SK-N-SH (cell line): Measurements from ENCODE around the gene DNAJC18. TPM values are rescaled to one million over a fixed set of nuclear protein-coding genes. Genes with fewer than 3 reads are reported as not detected.
A peak's percentile ranks its signal among the peaks of the same experiment; 100 is the strongest.

Experiments used
- CTCF ChIA-PET: fragments of 300-600, 350-600 bp; formaldehyde crosslinking; extraction: SDS; loops from one replicate; lab custom pipeline; 2021; lab: Yijun Ruan, JAX
- POLR2A ChIA-PET: fragments of 350-600 bp; sonication (Branson Sonifier 250); formaldehyde crosslinking; extraction: SDS; loops from one replicate; lab custom pipeline; 2020; ENCODE audit warnings: antibody characterized with exemption, inconsistent platforms; lab: Yijun Ruan, JAX
- DNase-seq: peaks from one replicate; pipeline ENCODE4 v3.0.0; 2012
- H2AFZ ChIP-seq: fragments of 200-600 bp; sonication (generic); 2 replicates; pipeline ENCODE4 v1.8.1; 2016; ENCODE audit warnings: antibody characterized with exemption, mild to moderate bottlenecking, low read depth
- H3F3A ChIP-seq: fragments of 200-600 bp; sonication (generic); replicated peaks from 2 replicates; pipeline ENCODE3; 2016; ENCODE audit warnings: antibody characterized with exemption, mild to moderate bottlenecking; ENCODE audit not compliant: insufficient read depth
- H3K27ac ChIP-seq, 2 experiments: fragments of 200-500 bp in 1 of 2; fragments of 200-600 bp in 1 of 2; sonication (Bioruptor generic) in 1 of 2; sonication (generic), shearing (Covaris generic) in 1 of 2; 2 replicates each; pipeline versions ENCODE4 v1.5.1 to v1.6.1; 2014 to 2016; ENCODE audit warnings: low read depth in 2 of 2, inconsistent platforms in 1 of 2, low read length in 1 of 2, mild to moderate bottlenecking in 1 of 2, mixed read lengths in 1 of 2
- H3K27me3 ChIP-seq: fragments of 200-600 bp; sonication (generic), shearing (Covaris generic); 2 replicates; pipeline ENCODE4 v1.6.1; 2016; ENCODE audit warnings: mixed run types; ENCODE audit not compliant: insufficient read depth
- H3K36me3 ChIP-seq, 2 experiments: fragments of 200-500 bp in 1 of 2; fragments of 200-600 bp in 1 of 2; sonication (Bioruptor generic) in 1 of 2; sonication (generic) in 1 of 2; replicated peaks in 1 of 2; 2 replicates each; pipeline versions ENCODE3 to v1.5.1; 2014 to 2016; ENCODE audit warnings: low read length in 1 of 2, mild to moderate bottlenecking in 1 of 2; ENCODE audit not compliant: insufficient read depth in 2 of 2, control insufficient read depth in 1 of 2
- H3K4me1 ChIP-seq, 2 experiments: fragments of 200-500 bp in 1 of 2; fragments of 200-600 bp in 1 of 2; sonication (Bioruptor generic) in 1 of 2; sonication (generic), shearing (Covaris generic) in 1 of 2; 2 replicates each; pipeline versions ENCODE4 v1.5.1 to v1.6.1; 2014 to 2016; ENCODE audit warnings: low read depth in 1 of 2, low read length in 1 of 2, mixed run types in 1 of 2; ENCODE audit not compliant: insufficient read depth in 2 of 2, control insufficient read depth in 1 of 2
- H3K4me2 ChIP-seq: fragments of 200-600 bp; sonication (generic), shearing (Covaris generic); 2 replicates; pipeline ENCODE4 v1.6.1; 2017; ENCODE audit warnings: mixed run types
- H3K4me3 ChIP-seq, 2 experiments: fragments of 200-500 bp in 1 of 2; fragments of 200-600 bp in 1 of 2; sonication (Bioruptor generic) in 1 of 2; sonication (generic), shearing (Covaris generic) in 1 of 2; 2 replicates each; pipeline versions ENCODE4 v1.5.1 to v1.8.1; 2014 to 2016; ENCODE audit warnings: low read depth in 2 of 2, inconsistent platforms in 1 of 2, low read length in 1 of 2, mild to moderate bottlenecking in 1 of 2, mixed read lengths in 1 of 2, moderate library complexity in 1 of 2
- H3K79me2 ChIP-seq: fragments of 200-600 bp; sonication (generic); 2 replicates; pipeline ENCODE4 v1.8.1; 2017; ENCODE audit warnings: mild to moderate bottlenecking; ENCODE audit not compliant: insufficient read depth
- H3K9ac ChIP-seq: fragments of 200-600 bp; sonication (generic); 2 replicates; pipeline ENCODE4 v1.6.1; 2017; ENCODE audit warnings: mixed run types
- H3K9me2 ChIP-seq: fragments of 200-600 bp; sonication (generic); 2 replicates; pipeline ENCODE4 v1.6.1; 2017; ENCODE audit warnings: mixed run types
- H3K9me3 ChIP-seq: fragments of 200-600 bp; sonication (generic); 2 replicates; pipeline ENCODE4 v1.6.1; 2017; ENCODE audit warnings: mixed run types, mild to moderate bottlenecking, moderate library complexity
- H4K20me1 ChIP-seq: fragments of 200-600 bp; sonication (generic); 2 replicates; pipeline ENCODE4 v1.6.1; 2017; ENCODE audit warnings: mild to moderate bottlenecking, mixed run types; ENCODE audit not compliant: insufficient read depth
- CHD2 ChIP-seq: fragments of 150-350 bp; IDR thresholded peaks from 2 replicates; pipeline ENCODE4 v1.6.1; 2018; ENCODE audit warnings: low read length; ENCODE audit not compliant: partially characterized antibody
- EP300 ChIP-seq, 2 experiments: IDR thresholded peaks; 2 replicates each; pipeline versions ENCODE4 v1.4.0 to v1.6.1; 2012; ENCODE audit warnings: borderline replicate concordance in 1 of 2, low read depth in 1 of 2, low read length in 1 of 2
- EZH2phosphoT487 ChIP-seq: fragments of 200-600 bp; sonication (generic); IDR thresholded peaks from 2 replicates; pipeline ENCODE4 v1.6.1; 2017; ENCODE audit warnings: low read depth, mixed run types, mild to moderate bottlenecking, antibody characterized with exemption, moderate library complexity, borderline replicate concordance
- GATA2 ChIP-seq: sonication (generic); formaldehyde crosslinking; IDR thresholded peaks from 2 replicates; pipeline ENCODE4 v1.5.0; 2020; ENCODE audit warnings: mild to moderate bottlenecking, missing genetic modification reagents
- NFIC ChIP-seq: IDR thresholded peaks from 2 replicates; pipeline ENCODE4 v1.4.0; 2012; ENCODE audit warnings: borderline replicate concordance
- NRF1 ChIP-seq: IDR thresholded peaks from 2 replicates; pipeline ENCODE4 v1.6.1; 2012; ENCODE audit warnings: low read depth, mild to moderate bottlenecking, low read length
- POLR2AphosphoS5 ChIP-seq: IDR thresholded peaks from 2 replicates; pipeline ENCODE4 v1.6.1; 2012; ENCODE audit warnings: low read depth, low read length
- RCOR1 ChIP-seq: fragments of 150-350 bp; IDR thresholded peaks from 2 replicates; pipeline ENCODE4 v1.6.1; 2017; ENCODE audit warnings: antibody characterized with exemption, low read length
- RXRA ChIP-seq: IDR thresholded peaks from 2 replicates; pipeline ENCODE4 v1.4.0; 2012; ENCODE audit warnings: low read depth, mild to moderate bottlenecking, borderline replicate concordance
- TCF12 ChIP-seq: IDR thresholded peaks from 2 replicates; pipeline ENCODE4 v1.4.0; 2012
- TEAD4 ChIP-seq: IDR thresholded peaks from 2 replicates; pipeline ENCODE4 v1.4.0; 2012; ENCODE audit warnings: mild to moderate bottlenecking, borderline replicate concordance; ENCODE audit not compliant: insufficient read depth
- WGBS: methylation state at CpG from one replicate; pipeline ENCODE4 v1.1.6; 2017; ENCODE audit warnings: low lambda C conversion rate; 5-methylcytosine and 5-hydroxymethylcytosine counted together
- polyA plus RNA-seq, 3 experiments: library from polyadenylated mRNA; depleted of rRNA; stranded (reverse); fragments of >200 nt; gene quantifications; 2 replicates each; pipeline ENCODE4 v1.2.3, GENCODE V29; 2012
- TF ChIP-seq, protein P1 (sequence below): fragments of 150-350 bp; IDR thresholded peaks from 2 replicates; pipeline ENCODE4 v1.6.1; 2016; ENCODE audit warnings: mild to moderate bottlenecking, low read depth, low read length
- TF ChIP-seq, protein P2 (sequence below): IDR thresholded peaks from 2 replicates; pipeline ENCODE4 v1.4.0; 2012; ENCODE audit warnings: low read depth, borderline replicate concordance
- TF ChIP-seq, protein P3 (sequence below): IDR thresholded peaks from 2 replicates; pipeline ENCODE4; 2012
- TF ChIP-seq, protein P4 (sequence below): IDR thresholded peaks from 2 replicates; pipeline ENCODE4 v1.4.0; 2012; ENCODE audit warnings: low read depth

DNAJC18 gene
- polyA plus RNA-seq, 1 of the 3 experiments (the other 2 are of a cell fraction) = 7.4 TPM

DNA sequence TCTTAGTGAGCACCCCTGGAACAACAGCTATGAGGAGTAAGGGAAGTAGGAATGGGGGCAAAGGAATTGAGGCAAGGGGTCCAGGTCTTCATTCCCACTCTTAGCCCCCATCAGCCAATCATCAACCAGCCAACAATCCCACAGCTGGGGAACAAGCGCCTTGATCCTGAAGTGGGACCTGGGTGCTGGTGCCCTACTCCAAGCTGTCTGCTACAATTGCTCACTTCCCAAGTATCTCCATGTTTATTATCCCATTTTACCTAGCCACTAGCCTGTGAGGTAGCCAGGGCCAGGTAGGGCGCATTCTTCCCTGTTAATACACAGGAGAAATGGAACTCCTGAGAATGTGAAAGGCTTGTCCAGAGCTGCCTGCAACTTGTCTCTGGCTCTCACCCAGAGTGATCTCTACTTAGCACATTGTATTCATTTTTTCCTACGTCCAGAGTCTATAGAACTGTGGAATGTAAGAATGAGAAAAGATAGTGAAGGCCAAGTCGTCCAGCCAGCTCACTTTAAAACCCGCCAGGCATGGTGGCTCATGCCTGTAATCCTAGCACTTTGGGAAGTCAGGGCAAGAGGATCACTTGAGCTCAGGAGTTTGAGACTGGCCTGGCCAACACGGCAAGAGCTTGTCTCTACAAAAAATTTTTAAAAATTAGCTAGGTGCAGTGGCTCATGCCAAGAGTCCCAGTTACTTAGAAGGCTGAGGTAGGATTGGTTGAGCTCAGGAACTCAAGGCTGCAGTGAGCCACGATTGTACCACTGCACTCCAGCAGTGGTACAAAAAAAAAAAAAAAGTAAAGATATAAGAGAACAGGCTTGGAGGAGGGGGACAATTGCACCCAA, 6.2 kb upstream of the DNAJC18 start:
- ChIA-PET POLR2A (interaction anchor here (0.6 kb wide), 2 partner anchors 8 to 13 kb away, joined by 3 to 4 read pairs; no protein-coding TSS in a partner anchor), CTCF (interaction anchor here (1.9 to 2.6 kb wide), 2 partner anchors 23 to 68 kb away, joined by 10 to 12 read pairs; no protein-coding TSS in a partner anchor)
- no peak for DNase-seq

DNA sequence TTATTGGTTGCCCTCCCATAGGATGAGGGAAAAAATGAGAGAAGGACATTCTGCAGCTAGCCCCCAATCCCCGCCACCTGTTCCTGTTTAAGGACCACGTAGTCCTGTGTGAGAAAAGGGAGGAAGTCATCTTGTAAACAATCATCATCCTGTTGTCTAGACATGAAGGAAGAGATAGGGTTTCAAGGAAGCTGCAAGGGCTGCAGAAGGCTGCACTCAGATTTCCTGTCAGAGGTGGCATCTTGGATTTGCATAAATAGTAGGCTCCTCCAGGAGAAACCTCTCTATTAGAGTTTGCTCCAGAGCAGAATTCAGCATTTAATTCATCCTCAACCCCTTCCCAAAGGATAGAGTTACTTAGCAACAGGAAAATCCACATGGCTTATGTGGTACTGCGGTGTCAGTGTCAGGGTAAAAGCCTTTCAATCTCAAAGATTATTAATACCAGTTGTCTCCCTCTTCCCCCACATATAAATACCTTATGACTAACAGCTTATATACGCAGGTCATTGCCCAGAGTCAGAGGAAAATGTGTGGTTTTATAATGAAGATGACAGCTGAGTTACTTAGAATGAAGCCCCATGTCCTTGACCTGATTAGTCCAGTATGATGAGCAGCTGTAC, 4.6 kb upstream of the DNAJC18 start:
- DNase-seq = peak; percentile 16
- Histone ChIP-seq H4K20me1 (no peaks in the 10 kb centered on the region), H3K4me1 (peaks cover 5 to 29% of the 10 kb centered on the region in 2 experiments; a peak in 3 of 4 replicates), H3K9me2 (no peaks in the 10 kb centered on the region), H3K4me3 (no peak overlapping the region), H3K9ac (peak overlapping the region; percentile 42; the same call in 1 of the 2 replicates), H3K27ac (peak overlapping the region; percentile 67 to 87; a peak in 3 of 4 replicates), H2AFZ (no peak overlapping the region), H3K27me3 (no peaks in the 10 kb centered on the region), H3K79me2 (no peaks in the 10 kb centered on the region), H3F3A (peaks cover 40% of the 10 kb centered on the region), H3K9me3 (no peaks in the 10 kb centered on the region), H3K4me2 (peak overlapping the region; percentile 36; the same call in 1 of the 2 replicates), H3K36me3 (no peaks in the 10 kb centered on the region)
- ChIA-PET POLR2A (no interaction called here), CTCF (interaction anchor here (0.6 to 2.6 kb wide), 3 partner anchors 22 to 144 kb away, joined by 3 to 10 read pairs (median 10); no protein-coding TSS in a partner anchor)
- WGBS = 26% methylated on average over 4 of the region's 4 CpGs
- TF ChIP-seq GATA2 (CRISPR knock-in tag) (no peak), RXRA (no peak; the same call in 1 of the 2 replicates), TEAD4 (peak; percentile 90), CHD2 (no peak), EP300 (IDR thresholded peaks at IDR 0.05; ENCODE audit: borderline replicate concordance in 1 of 2, low read depth in 1 of 2, low read length in 1 of 2) (peak; percentile 77 to 92), RCOR1 (no peak), NRF1 (no peak), TCF12 (peak; percentile 98), EZH2phosphoT487 (no peak)
- TF ChIP-seq, protein P1, sequence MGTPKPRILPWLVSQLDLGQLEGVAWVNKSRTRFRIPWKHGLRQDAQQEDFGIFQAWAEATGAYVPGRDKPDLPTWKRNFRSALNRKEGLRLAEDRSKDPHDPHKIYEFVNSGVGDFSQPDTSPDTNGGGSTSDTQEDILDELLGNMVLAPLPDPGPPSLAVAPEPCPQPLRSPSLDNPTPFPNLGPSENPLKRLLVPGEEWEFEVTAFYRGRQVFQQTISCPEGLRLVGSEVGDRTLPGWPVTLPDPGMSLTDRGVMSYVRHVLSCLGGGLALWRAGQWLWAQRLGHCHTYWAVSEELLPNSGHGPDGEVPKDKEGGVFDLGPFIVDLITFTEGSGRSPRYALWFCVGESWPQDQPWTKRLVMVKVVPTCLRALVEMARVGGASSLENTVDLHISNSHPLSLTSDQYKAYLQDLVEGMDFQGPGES = no peak
- TF ChIP-seq, protein P2, sequence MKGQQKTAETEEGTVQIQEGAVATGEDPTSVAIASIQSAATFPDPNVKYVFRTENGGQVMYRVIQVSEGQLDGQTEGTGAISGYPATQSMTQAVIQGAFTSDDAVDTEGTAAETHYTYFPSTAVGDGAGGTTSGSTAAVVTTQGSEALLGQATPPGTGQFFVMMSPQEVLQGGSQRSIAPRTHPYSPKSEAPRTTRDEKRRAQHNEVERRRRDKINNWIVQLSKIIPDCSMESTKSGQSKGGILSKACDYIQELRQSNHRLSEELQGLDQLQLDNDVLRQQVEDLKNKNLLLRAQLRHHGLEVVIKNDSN = no peak
- TF ChIP-seq, protein P3, sequence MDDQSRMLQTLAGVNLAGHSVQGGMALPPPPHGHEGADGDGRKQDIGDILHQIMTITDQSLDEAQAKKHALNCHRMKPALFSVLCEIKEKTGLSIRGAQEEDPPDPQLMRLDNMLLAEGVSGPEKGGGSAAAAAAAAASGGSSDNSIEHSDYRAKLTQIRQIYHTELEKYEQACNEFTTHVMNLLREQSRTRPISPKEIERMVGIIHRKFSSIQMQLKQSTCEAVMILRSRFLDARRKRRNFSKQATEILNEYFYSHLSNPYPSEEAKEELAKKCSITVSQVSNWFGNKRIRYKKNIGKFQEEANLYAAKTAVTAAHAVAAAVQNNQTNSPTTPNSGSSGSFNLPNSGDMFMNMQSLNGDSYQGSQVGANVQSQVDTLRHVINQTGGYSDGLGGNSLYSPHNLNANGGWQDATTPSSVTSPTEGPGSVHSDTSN = peak; percentile 97
- TF ChIP-seq, protein P4, sequence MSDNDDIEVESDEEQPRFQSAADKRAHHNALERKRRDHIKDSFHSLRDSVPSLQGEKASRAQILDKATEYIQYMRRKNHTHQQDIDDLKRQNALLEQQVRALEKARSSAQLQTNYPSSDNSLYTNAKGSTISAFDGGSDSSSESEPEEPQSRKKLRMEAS = peak; percentile 71

More for the DNA sequence above, 6.2 kb upstream of the DNAJC18 start:
- Histone ChIP-seq H3K27me3 (no peaks in the 10 kb centered on the region), H3K4me2 (peak overlapping the region; percentile 51; the same call in 1 of the 2 replicates), H3K9me3 (no peaks in the 10 kb centered on the region), H3K27ac (peak overlapping the region; percentile 76 to 87; a peak in 3 of 4 replicates), H3K36me3 (no peaks in the 10 kb centered on the region), H3K9me2 (no peaks in the 10 kb centered on the region), H3K79me2 (no peaks in the 10 kb centered on the region), H3F3A (peaks cover 43% of the 10 kb centered on the region), H4K20me1 (no peaks in the 10 kb centered on the region), H3K4me1 (peaks cover 0 to 26% of the 10 kb centered on the region in 2 experiments; a peak in 3 of 4 replicates), H3K9ac (peak overlapping the region; percentile 34; the same call in 1 of the 2 replicates), H2AFZ (peak overlapping the region; percentile 54; the same call in 1 of the 2 replicates), H3K4me3 (no peak overlapping the region)
- no peak for TF ChIP-seq RCOR1
- TF ChIP-seq NFIC = peak; percentile 59; the same call in 1 of the 2 replicates
- peak; percentile 76 for TF ChIP-seq TCF12
- peak; percentile 35; the same call in 1 of the 2 replicates for TF ChIP-seq POLR2AphosphoS5
- TF ChIP-seq, protein P4 = peak; percentile 57; the same call in 1 of the 2 replicates
- 41% methylated on average over 7 of the region's 7 CpGs for WGBS
